ENCODE measurements around the gene ZNF146.
A peak's percentile ranks its signal among the peaks of the same experiment; 100 is the strongest.
"Not testable (repeated sequence)": the region's sequence is repeated elsewhere in the genome, so short reads cannot be mapped to it uniquely, and the experiment has no call there.

ZNF146 gene

DNA sequence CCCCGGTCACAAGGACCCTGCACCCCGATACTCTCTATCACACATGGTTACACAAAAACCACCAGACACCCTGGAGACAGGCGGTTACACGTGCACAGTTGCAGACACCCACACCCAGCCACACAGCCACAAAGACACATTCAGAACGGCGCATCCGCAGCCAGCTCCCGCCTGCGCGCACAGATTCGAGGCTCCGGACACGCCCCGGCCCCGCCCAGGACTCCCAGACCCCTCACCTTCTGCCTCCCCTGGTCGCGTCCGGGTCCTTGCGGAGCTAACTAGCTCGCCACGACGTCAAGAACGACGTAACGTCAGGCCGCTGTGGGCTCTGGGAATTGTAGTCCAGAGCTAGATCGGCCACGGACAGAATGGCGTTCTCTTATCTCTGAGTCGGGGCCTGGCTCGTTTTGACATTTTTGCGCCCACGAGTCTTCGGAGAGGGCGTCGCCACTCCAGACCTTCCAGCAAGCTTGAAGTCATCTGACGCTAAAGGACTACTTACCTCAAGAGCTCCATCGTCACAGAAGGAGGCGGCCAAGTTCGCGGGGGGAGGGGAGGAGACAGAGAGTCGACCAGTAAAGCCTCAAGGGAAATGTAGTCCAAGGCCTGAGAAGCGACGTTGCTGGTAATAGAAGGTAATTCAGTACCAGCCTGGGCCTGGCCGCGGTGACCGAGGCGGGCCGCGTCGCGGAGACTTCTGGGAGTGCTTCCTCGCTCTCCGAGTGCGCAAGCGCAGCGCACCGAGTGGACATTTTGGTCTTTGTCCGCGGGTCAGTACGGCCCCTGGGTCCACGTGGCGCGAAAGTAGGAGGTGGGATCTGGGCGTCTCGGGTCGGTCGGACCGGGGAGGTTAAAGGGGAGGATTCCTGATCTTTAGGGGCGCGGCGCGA, at the start of gene ZNF146, which contains the start of gene ZNF565:
ZNF146 (plus strand) TSS at position 721 of the 890 bp plus-strand sequence. CDS start 21,335 bp downstream, outside the sequence.
ZNF565 (minus strand) TSS at position 280 of the 890 bp plus-strand sequence. CDS start 12,680 bp downstream, outside the sequence.
- DNase-seq = peak; percentile 92

DNA sequence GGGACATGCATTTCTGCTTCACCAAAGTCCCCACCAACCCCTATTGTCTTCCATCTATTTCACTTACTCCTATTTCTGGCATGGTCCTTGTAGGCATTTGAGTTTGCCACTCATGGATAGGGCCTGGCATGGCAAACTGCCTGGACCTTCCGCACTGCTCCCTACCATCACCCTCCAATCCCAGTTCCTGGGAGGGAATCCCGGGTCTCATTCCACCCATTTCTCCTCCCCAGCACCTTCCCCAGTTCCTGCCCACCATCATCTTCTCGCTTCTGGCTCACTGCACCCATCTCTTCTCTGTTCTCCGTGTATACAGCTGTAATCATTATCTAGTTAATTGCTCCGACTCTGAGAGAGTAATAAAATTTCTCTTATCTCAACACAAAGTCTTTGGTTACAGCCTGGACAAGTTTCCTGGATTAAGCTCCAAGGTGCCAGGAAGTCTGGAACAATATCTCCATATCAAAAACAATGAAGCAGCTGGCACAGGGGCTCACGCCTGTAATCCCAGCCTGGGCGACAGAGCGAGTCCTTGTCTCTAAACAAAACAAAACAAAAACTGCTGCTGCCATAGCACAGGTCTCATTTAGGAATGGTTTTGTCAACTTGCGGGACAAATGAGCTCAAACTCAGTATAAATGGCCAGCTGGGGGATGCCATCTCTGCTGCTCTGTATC, 45.7 kb upstream of the ZNF146 start:
- DNase-seq = no peak

DNA sequence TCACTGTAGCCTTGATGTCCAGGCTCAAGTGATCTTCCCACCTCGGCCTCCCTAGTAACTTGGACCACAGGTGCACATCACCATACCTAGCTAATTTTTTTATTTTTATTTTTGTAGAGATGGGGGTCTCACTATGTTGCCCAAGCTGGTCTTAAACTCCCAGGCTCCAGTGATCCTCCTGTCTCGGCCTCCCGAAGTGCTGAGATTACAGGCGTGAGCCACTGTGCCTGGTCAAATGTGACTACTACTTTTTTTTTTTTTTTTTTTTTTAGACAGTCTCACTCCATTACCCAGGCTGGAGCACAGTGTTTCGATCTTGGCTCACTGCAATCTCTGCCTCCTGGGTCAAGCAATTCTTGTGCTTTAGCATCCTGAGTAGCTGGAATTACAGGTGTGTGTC, 42.1 kb upstream of the ZNF146 start:
- DNase-seq = no peak

DNA sequence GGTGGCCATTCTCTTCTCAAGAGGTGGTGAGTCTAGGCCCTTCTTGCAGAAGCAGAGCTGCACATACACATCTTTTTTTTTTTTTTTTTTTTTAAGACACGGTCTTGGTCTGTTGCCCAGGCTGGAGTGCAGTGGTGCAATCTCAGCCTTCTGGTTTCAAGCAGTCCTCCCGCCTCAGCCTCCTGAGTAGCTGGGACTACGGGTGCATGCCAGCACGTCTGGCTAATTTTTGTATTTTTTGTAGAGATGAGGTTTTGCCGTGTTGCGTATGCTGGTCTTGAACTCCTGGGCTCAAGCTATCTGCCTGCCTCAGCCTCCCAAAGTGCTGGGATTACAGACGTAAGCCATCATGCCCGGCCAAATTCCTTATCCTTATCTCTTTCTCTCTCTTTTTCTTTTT, 41.1 kb upstream of the ZNF146 start:
- DNase-seq = not testable (repeated sequence)

DNA sequence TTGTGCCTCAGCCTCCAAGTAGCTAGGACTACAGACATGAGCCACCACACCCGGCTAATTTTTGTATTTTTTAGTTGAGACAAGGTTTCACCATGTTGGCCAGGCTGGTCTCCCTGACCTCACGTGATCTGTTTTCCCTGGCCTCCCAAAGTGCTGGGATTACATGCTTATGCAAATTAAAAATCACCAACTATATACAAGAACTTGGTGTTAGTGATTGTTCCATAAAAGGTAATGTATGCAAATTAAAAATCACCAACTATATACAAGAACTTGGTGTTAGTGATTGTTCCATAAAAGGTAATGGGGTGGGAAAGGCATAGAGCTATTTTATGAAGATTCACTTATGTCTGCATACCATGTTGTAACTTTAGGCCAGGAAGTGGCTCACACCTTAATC, 35.8 kb upstream of the ZNF146 start:
- DNase-seq = not testable (repeated sequence)

DNA sequence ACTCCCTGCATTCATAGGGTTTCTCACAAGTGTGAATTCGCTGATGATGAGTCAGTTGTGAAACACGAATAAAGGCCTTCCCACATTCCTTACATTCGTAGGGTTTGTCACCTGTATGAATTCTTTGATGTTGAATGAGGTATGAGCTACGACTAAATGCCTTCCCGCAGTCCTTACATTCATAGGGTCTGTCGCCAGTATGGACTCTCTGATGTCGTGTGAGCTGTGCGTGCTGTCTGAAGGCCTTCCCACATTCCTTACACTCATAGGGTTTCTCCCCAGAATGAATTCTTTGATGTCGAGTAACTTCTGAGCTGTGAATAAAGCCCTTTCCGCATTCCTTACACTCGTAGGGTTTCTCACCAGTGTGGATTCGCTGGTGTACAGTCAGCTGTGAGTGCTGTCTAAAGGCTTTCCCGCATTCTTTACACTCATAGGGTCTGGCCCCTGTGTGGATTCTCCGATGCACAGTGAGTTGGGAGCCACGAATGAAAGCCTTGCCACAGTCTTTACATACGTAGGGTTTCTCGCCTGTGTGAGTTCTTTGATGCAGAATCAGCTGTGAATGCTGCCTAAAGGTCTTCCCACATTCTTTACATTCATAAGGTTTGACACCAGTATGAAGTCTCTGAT, 32.2 kb upstream of the ZNF146 start:
- no peak for DNase-seq

DNA sequence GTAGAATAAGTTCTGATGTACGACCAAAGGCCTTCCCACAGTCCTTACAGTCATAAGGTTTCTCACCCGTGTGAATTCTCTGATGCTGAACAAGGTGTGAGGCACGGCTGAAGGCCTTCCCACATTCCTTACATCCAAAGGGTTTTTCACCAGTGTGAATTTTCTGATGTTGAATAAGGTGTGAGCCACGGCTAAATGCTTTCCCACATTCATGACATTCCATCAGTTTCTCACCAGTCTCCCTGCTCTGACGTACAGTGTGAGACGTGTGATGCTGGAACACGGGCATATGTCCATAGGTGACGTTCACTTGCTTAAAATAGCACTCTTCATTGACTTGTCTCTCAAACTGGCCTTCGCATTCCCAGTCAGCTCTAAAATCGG, 31.7 kb upstream of the ZNF146 start:
- no peak for DNase-seq

DNA sequence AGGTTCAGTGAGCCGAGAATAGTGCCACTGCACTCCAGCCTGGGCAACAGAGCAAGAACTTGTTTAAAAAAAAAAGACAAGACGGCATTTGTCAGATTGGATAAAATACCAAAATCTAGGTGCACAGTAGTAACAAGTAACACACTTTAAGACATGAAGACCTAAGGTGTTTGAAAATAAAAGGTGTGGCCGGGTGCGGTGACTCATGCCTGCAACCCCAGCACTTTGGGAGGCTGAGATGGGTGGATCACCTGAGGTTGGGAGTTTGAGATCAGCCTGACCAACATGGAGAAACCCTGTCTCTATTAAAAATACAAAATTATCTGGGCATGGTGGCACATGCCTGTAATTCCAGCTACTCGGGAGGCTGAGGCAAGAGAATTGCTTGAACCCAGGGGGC, 28.2 kb upstream of the ZNF146 start:
- DNase-seq = not testable (repeated sequence)

DNA sequence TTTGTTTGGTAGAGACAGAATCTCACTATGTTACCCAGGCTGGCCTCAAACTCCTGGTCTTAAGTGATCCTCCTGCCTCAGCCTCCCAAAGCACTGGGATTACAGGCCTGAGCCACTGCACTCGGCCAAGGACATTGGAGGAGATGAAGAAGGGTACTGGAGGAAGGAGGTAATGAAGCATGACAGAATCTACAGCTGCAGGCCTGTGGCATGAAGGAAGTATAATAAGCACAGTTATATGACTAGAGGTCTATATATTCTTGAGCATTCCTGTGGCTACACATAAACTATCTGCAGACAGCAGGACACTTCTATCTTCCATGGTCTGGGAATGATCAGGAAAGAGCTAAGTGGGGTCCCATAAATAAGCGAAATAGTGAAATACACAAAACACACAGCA, 18.7 kb upstream of the ZNF146 start:
- DNase-seq = no peak

DNA sequence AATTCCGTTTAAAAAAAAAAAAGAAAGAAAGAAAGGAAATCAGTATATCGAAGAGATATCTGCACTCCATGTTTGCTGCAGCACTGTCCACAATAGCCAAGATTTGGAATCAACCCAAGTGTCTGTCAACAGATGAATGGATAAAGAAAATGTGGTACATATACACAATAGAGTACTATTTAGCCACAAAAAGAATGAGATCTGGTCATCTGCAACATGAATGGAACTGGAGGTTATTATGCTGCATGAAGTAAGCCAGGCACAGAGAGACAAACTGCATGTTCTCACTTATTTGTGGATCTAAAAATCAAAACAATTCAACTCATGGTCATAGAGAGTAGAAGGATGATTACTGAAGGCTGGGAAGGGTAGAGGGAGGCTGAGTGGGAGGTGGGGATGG, 16.8 kb upstream of the ZNF146 start:
- no peak for DNase-seq

DNA sequence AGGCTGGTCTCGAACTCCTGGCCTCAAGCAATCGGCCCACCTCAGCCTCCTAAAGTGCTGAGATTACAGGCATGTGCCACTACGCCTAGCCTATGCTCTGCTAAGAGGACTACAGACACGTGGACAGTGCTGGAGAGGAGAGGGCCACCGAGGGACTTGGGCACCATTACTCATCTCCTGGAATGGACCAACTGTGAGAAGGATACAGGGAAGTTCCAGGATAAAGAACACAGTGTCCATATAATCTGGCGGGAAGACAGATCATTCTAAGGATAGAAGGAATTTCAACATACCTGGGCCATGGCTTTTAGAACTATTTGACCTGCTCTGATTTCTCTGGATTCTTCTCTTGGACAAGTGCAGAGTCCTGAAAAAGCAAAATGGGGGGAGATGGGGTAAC, 13.2 kb upstream of the ZNF146 start:
- DNase-seq = no peak

DNA sequence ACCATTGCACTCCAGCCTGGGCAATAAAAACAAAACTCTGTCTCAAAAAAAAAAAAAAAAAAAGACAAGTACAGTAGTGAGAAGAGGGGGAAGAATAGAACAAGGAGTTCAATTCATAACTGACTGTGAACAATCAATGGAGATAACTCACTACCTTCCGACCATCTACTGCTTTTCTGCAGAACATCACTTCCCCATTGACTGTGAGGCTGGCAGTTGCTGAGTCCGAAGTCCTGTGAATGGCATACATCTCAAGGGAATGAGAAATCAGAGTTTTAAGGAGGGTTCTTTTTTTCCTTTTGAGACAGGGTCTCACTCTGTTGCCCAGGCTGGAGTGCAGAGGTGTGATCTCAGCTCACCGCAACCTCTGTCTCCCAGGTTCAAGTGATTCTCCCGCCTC, 11.6 kb upstream of the ZNF146 start:
- no peak for DNase-seq

DNA sequence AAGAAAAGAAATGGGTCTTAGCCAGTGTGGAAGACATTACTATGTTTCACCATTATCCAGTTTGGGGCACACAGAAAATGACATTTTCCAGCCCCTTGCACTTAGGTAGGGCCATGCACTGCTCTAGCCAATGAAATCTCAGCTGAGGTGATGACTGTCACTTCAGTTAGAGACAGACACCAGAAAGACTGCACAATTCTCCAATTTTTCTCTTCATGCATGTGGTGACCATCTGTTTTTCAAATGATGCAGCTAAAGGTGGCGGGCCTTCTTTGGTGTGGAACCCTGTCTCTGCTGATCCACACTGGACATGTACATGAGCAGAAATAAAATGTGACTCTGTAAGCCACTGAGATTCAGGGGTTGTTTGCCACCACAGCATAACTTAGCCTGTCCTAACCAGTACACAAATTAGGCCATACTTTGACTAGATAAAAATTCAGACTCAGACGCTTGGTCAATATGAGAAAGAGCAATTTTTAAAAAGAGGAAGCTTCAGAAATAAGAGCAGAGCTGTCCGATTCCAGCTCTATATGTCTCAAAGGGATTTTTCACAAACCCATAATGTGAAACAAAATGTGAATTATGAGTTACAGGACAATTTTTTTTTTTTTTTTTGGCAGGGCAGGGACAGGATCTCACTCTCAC, 7.2 kb upstream of the ZNF146 start:
- no peak for DNase-seq

DNA sequence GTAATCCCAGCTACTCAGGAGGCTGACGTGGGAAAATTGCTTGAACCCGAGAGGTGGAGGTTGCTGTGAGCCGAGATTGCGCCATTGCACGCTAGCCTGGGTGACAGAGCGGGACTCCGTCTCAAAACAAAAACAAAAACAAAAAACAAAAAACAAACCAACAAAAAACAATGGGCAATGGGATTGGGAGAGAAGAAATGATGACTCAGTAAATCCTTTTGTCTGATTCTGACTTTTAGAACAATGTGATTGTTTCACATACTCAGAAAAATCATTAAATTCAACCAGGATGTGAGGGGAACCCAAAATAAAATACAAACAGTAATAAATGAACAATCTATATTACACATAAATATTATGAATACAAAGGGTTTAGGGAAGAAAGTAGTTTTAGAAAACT, 5.5 kb upstream of the ZNF146 start:
- no peak for DNase-seq

DNA sequence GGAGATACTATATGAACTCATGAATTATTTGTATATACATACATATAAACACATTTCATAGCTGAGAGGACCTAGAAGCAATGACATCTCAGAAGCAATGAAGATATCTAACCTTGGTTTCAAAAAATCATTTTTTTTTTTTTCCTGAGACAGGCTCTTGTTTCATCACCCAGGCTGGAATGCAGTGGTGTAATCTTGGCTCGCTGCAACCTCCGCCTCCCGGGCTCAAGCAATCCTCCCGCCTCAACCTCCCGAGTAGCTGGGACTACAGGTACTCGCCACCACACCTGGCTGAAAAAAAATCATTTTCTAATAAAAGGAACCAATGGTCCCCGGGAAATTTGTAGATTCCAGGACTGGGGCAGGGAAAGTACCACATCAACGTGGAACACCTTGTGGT, 4.4 kb upstream of the ZNF146 start:
- DNase-seq = no peak

DNA sequence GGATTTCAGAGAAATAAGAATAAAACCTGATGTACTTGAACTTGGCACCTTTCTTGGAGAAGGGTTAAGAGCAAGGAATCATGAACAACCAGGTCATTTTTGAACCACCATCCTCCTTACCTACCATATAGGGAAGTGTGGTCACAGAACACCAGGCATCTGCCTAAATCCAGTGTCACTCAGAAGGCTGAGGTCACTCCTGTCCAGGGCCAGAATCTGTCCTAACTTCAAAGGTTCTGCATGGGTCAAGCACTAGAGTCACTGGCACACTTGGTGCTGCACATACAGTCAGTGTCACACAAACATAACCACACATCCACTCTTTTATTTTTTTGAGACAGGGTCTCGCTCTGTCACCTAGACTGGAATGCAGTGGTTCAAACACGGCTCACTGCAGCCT, 2.0 kb upstream of the ZNF146 start:
- DNase-seq = no peak

DNA sequence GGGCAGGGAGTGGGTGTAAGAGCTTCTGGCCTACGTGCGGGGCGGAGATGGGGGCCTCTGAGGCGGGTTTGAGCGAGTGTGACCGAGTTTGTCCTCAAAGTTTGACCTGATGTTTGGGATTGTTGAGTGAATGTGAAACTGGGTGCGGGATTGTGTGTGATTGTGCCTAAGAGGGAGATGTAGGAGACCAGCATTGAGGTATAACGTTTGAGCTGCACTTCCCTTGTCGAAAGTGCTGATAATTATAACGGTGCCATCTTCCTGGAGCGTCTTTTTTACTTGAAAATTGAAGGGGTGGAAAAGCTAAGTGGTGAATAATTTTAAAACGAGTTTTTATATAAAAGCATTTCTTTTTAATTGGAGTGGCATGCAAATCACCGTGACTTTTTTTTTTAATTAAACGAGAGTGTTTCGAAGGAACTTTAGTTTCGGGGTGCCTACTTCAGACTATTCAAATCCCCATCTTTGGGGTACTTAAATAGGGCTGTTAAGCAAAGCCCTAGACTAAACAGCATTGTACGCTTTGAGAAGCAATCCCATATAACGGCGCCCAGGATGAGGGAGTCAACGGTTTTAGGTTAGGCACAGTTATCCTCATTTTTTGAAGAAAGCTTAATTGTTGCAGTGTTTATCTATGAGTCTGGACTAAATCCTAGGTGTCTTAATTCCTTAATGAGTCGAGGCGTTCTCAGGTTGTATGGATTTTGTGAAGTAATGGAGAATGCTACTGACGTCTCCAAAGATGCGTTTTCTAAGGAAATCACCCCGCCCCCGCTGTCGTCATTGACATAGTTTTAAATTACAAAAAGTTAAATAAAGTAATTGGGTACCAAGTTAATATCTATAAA, 594 bp downstream of the ZNF146 start:
- no peak for DNase-seq

DNA sequence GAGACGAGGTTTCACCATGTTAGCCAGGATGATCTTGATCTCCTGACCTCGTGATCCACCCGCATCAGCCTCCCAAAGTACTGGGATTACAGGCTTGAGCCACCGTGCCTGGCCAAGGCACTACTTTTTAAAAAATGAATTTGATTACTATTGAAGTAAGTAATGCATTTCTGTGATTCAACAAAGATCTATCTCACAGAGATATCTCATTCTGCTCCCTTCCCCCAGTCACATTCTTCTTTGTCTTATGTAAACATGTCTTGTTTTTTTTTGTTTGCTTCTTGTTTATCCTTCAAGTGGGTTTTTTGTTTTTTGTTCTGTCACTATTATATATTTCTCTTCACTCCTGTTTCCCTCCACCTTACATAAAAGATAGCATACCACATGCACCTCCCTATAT, 6.6 kb downstream of the ZNF146 start:
- no peak for DNase-seq

DNA sequence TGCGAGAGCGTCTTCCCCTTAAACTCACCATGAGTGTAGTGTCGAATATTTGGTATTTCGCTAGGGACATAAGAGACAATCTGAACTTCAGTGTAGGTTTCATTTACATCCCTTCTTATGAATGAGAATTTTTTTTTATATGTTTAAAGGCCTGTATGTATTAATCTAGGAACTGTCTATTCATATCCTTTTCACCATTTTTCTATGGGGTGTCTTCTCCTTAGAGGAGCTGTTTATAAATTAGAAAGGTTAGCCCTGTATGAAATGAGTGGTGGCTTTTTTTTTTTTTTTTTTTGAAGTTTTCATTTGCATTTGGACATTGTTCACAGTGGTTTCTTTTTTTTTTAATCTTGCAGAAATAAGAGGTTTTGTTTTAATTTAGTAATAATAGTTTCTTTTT, 7.6 kb downstream of the ZNF146 start:
- DNase-seq = no peak

DNA sequence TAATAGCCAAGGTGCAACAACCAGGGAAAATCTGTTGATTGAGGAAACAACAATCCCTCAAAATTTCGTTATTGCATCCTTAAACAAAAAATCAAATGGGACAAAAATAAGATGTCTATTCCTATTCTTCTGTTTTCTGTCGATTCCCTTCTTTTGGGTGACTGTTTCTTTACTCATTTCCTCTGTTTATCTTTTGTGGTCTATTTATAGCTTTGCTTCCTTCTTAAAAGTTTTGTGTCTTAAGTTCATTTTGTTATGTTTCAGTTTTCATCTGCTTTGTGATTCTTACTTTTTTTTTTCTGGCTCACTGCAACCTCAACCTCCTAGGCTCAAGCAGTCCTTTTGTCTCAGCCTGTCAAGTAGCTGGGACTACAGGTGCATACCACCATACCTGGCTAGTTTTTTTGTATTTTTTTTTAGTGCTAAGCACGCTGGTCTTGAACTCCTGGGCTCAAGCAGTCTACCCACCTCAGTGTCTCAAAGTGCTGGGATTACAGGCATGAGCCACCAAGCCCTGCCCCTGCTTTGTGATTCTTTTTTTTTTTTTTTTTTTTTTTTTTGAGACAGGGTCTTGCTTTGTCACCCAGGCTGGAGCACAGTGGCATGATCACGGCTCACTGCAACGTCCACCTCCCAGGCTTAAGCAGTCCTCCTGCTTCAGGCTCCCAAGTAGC, 10.4 kb downstream of the ZNF146 start:
- no peak for DNase-seq

DNA sequence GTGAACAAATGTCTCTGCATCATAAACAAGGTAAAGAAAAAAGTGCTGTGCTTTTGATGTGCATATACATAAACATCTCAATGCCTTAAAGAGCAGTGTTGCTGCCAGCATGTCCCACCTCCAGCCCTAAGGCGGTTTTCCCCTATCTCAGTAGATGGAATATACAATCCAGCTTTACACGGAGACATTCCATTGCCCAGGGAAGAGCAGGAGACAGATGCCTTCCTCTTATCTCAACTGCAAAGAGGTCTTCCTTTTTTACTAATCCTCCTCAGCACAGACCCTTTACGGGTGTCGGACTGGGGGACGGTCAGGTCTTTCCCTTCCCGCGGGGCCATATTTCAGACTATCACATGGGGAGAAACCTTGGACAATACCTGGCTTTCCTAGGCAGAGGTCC, 18.7 kb downstream of the ZNF146 start:
- not testable (repeated sequence) for DNase-seq

Measured in activated effector memory CD4-positive, alpha-beta T cell treated with Interleukin-2 at 50 U/mL for 16 hours (primary cell).